Left lobe of liver (tissue), 2 donors: ENCODE data around the gene EFNA2. TPM values are rescaled to one million over a fixed set of nuclear protein-coding genes. Genes with fewer than 3 reads are reported as not detected.

Experiments used
- ATAC-seq: fragments of 200-7000 bp; cut with Tn5 transposase; one replicate; pipeline ENCODE4 v1.9.1; 2020; ENCODE audit warnings: mild to moderate bottlenecking, moderate library complexity
- DNase-seq: peaks from one replicate; pipeline ENCODE4 v3.0.0-alpha.2; 2020; ENCODE audit warnings: low spot score
- total RNA-seq: library from RNA; stranded (reverse); gene quantifications from one replicate; pipeline ENCODE4 v1.2.1, GENCODE V29; 2021
- donor health status: DM: no; HTN: no; CAD: no; lungs with moderate emphysema.
- donor health status: DM: no; HTN: yes; CAD: no.

EFNA2 gene
- total RNA-seq, 1 donor from 2014 or later, result 8.6 TPM

- ATAC-seq, result no peak
- no peak for DNase-seq
These were observed 14.7 kb upstream of the EFNA2 start for GRCh38 chr19:1270854-1271527.

- ATAC-seq (no peak), DNase-seq (peak; percentile 65)
These were observed 13.9 kb upstream of the EFNA2 start for GRCh38 chr19:1271528-1272422.

- no peak for DNase-seq
- no peak for ATAC-seq
These were observed 13.0 kb upstream of the EFNA2 start for GRCh38 chr19:1272423-1273262.

GRCh38 chr19:1273263-1274041 is 12.2 kb upstream of the EFNA2 start:
- ATAC-seq, result peak; percentile 16
- DNase-seq, result peak; percentile 88

DNA sequence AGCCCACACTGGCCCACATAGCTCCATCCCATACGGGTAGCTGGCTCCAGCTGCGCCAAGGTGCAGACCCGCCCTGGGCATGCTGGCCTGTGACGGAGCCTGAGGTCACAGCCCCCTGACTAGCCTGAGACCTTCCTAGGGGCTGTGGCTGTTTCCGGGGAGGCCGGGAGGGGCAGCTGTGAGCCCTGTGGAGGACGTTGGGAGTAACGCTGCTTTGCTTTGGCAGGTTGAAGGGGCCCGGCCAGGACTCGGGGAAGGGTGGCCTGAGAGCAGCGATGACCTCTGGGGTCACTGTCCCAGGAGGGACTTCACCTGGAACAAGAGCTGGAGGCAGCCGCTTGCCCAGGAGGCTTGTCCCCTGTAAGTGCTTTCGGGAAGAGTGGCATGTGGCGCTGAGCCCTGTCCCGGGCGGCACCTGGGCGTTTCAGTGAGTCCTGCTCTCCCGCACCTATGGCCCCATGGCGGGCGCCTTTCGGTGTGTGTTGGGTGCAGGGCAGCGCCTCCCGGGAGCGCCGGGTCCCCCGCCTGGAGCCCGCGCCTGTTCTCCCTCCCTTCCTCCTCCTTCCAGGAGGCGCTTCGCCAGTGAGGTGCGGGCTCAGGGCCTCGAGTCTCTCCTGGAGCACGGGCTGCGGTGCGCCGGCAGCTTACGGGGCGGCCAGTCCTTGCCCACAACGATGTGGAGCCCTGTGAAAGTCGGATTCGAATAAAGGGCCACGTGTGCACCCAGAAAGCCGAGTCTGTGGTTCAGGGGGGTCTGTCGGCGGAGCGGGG is 11.4 kb upstream of the EFNA2 start:
- ATAC-seq, result no peak
- DNase-seq, result peak; percentile 59

GRCh38 chr19:1274852-1275259 is 10.8 kb upstream of the EFNA2 start:
- DNase-seq (no peak), ATAC-seq (peak; percentile 3)

GRCh38 chr19:1275260-1275975 is 10.3 kb upstream of the EFNA2 start, which contains the start of gene FAM174C:
FAM174C (plus strand) TSS chr19:1275530; CDS start chr19:1275550, 20 bp downstream.
- ATAC-seq (peak; percentile 76), DNase-seq (peak; percentile 96)

- ATAC-seq (no peak), DNase-seq (no peak)
These were observed 9.6 kb upstream of the EFNA2 start for GRCh38 chr19:1275976-1276627.

DNA sequence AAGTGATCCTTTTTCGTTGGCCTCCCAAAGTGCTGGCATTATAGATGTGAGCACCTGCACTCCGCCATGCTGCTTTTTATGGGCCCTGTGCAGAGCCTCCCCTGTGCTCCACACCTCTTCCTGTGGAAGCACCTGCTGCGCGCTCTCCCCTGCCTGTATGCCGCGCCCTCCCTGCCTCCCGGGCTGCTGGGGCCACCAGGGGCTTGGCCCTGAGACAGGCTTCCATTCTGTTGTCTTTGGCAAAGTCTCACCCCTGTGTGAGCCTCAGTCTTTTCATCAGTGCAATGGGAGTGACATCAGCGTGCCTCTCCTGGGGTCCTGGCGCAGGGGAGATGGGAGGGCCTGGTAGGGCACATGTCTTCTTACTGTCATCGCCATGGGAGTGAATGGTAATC is 9.0 kb upstream of the EFNA2 start:
- ATAC-seq, result no peak
- DNase-seq, result no peak

DNA sequence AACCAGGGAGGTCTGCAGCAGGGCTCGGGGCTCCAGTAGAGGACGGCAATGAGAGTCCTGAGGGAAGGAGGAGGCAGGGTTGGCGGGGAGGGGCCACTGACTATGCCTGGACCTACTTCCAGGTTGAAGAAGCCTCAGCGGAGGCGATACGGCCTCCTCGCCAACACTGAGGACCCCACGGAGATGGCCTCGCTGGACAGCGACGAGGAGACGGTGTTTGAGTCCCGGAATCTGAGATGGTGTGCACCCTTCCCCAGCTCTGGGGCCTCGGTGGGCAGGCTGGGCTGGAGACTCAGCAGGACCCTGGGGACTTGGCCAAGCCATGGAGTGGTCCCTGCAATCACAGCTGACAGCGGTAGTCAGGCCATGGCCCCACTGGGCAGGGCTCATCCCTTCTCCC is 8.6 kb upstream of the EFNA2 start:
- DNase-seq (no peak), ATAC-seq (no peak)

GRCh38 chr19:1278074-1278473 is 7.6 kb upstream of the EFNA2 start:
- ATAC-seq (no peak), DNase-seq (no peak)

- ATAC-seq (no peak), DNase-seq (no peak)
These were observed 6.7 kb upstream of the EFNA2 start for GRCh38 chr19:1278713-1279660.

- ATAC-seq (peak; percentile 35), DNase-seq (peak; percentile 86)
These were observed 5.8 kb upstream of the EFNA2 start for GRCh38 chr19:1279782-1280341.

DNA sequence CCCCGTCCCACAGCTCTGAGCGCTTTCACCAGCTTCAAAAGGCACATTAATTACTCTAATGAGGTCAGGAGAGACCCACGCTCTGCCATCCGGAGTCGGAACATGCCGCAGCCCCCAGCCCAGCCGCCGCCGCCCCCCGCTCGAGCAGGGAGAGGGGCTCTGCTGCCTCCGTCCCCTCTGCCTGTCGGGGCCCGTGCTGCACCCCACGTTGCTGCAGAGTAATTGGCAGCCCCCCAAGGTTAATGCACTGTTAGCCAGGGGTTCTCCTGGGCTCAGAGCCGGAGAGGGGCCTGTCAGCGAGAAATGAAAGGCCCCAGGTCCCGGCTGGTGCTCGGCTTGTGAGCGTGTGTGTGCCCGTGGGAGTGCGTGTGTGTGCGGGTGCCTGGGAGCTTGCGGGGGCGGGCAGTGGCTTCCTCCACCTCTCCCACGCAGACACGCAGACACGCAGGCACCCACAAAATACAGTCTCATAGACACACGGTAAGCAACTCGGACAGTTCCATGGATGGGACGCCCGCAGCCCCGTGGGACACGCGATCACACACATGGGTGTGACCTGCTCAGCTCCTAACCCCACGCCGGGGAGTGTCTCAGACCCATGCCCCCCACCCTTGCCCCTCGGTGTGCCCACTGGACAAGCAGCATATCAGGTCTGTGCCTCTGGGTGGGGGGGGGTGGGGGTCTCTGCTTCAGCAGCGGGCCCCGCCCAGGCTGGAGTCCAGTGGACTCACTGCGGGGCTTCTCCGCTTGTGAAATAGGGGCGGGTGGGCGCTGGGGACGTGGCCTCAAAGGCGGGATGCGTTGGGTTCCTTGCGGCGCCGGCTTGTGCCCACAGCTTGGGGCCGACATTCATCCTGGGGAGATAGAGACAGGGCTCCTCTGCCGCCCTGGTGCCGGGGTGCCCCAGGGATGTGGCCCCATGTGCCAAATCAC is 4.8 kb upstream of the EFNA2 start:
- DNase-seq (no peak), ATAC-seq (no peak)

GRCh38 chr19:1281569-1282287 is 3.9 kb upstream of the EFNA2 start:
- ATAC-seq (no peak), DNase-seq (no peak)
